ENCODE data around the gene EXOSC3.

The EXOSC3 gene

GRCh38 chr9:37732086-37732741, 52.6 kb downstream of the EXOSC3 start:
- DNase-seq, result peak; percentile 95

DNA sequence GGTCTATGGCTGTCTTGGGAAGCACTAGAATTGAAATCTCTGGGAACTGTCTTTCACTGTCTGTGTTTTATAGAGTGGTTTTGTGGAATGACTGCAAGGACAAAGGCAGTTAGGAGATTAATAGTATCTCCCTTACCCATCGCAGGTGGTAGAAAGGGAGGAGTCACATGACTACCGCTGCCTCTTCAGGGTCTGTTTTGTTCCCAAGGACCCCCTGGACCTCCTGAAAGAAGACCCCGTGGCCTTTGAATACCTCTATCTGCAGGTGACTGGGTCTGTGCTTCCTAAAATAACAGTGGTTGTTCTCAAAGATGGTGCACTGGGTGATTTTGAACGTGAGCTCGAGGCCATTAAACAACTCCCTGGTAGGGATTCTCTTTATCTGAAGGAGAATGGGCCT, 54.0 kb downstream of the EXOSC3 start:
- DNase-seq, result no peak

GRCh38 chr9:37730256-37730655, 54.6 kb downstream of the EXOSC3 start:
- DNase-seq, result no peak
